CD4-positive, alpha-beta T cell treated with Interleukin-2 at 100 ng/mL for 4 hours (primary cell): ENCODE measurements around the gene PIAS1.
"Not testable (repeated sequence)": the region's sequence is repeated elsewhere in the genome, so short reads cannot be mapped to it uniquely, and the experiment has no call there.

Experiments used
- DNase-seq: peaks from one replicate; pipeline ENCODE4 v3.0.0-alpha.2; 2020; ENCODE audit warnings: low spot score

Gene PIAS1

GRCh38 chr15:68114840-68115239, 60.7 kb downstream of the PIAS1 start:
- DNase-seq, result no peak

DNA sequence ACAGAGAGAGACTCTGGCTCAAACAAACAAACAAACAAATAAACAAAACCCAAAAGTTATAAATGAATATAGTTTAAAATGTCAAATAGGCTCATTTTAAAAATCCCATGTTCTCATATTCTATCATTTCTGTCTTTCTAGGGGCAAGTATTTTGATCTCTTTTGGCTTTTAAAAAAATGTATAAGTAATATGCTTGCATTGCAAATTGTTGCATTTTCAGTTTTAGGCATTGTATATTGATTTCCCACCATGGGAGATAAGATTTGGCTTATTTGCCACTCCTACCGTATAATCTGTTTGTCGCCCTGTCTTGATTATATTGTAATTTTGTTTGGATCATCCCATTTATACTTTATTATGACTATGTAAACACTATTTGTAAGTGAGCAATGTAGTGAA, 70.6 kb downstream of the PIAS1 start:
- no peak for DNase-seq

- no peak for DNase-seq
These were observed 72.3 kb downstream of the PIAS1 start for GRCh38 chr15:68126396-68126795.

DNA sequence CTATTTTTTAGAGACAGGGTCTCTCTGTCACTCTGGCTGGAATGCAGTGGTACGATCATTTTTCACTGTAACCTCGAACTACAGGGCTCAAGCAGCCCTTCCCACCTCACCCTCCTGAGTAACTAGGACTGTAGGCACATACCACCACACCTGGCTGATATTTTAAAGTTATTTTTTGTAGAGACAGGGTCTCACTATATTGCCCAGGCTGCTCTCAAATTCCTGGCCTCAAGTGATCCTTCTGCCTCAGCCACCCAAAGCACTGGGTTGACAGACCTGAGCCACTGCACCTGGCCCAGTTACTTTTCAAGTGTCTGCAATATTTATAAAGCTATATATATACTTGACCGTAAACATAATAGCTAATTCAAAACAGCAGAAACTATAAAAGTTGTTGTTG, 75.0 kb downstream of the PIAS1 start:
- DNase-seq, result no peak

- DNase-seq, result no peak
These were observed 76.7 kb downstream of the PIAS1 start for GRCh38 chr15:68130851-68131250.

GRCh38 chr15:68137096-68137495, 83.0 kb downstream of the PIAS1 start:
- no peak for DNase-seq

GRCh38 chr15:68143129-68143528, 89.0 kb downstream of the PIAS1 start:
- no peak for DNase-seq

- no peak for DNase-seq
These were observed 89.7 kb downstream of the PIAS1 start for GRCh38 chr15:68143785-68144184.

GRCh38 chr15:68145706-68146105, 91.6 kb downstream of the PIAS1 start:
- DNase-seq, result no peak

- no peak for DNase-seq
These were observed 93.9 kb downstream of the PIAS1 start for GRCh38 chr15:68148039-68148438.

DNA sequence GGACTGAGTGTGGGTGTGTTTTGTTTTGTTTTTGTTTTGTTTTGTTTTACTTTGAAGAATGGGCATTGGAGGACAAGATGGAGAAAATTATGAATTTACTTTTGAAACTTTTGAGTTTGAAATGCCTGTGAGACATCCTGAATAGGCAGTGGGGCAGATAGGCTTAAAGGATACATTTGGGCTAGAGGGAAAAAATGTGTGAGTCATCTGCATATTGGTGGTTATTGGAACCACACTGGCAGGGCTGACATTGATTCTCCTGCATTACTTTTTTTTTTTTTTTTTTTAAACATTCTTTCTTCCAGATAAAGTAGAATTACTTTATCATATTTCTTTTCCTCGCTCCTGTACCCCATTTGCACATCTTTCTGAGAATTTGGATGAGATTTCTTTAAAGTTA, 94.9 kb downstream of the PIAS1 start:
- no peak for DNase-seq

DNA sequence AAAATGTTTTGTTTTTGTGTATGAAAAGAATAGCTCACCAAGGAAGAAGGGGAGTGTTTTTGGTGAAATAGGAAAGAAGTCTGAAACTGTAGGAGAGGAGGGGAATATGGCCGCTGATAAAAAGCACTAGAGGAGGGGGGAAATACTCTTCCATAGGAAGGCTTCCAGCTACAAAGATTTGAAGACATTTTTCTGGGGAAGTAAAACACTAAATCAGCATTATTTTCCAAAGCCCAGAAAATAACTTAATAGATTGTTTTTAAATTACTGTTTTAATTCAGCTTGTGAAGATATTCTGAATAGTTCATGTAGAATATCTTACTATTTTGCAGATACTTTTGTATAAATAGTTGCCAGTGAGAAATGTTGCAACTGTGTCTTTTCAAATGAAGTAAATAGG, 96.1 kb downstream of the PIAS1 start:
- DNase-seq, result no peak

DNA sequence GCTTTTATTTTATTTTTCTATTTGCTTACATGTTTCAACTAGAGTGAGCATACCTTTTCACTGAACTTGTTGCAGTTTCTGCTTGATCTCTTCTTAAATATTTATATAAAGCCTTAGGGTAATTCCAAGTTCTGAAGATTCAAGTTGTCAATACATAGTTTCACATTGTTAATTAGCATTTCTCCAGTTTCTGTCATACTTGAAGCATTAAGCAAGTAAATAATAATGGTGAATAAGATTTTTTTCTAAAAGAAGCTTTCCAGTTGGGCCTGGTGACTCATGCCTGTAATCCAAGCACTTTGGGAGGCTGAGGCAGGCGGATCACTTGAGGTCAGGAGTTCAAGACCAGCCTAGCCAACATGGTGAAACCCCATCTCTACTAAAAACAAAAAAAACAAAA, 97.2 kb downstream of the PIAS1 start:
- no peak for DNase-seq

- no peak for DNase-seq
These were observed 98.2 kb downstream of the PIAS1 start for GRCh38 chr15:68152342-68152741.

DNA sequence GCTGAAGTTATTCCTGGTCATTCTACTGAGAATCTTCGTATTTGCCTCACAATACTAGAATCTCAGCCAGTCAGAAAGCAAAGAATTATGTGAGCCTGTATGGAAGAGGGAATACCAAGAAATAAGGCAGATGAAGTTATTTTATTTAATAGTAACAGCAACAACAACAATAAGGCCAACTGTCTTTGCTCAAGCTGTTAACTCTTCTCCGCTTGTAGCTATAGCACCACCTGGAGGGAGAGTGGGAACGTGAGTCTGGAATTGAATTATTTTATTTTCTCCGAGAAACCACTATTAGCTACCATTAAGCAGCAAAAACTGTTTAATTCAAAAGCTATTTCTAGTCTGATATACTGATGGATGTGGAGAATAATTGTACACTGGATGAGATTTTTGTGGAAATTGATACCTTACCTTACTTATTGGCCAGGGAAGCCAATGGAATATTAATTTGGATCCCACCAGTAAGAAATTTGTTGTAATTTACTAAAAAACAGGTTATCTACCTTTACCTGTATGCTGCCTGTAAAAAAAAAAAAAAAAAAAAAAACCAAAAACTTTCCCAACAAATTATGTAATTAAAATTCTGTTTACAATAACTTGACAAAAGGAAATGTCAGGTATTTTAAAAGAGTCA, 100.9 kb downstream of the PIAS1 start:
- DNase-seq, result peak; percentile 32

- no peak for DNase-seq
These were observed 103.0 kb downstream of the PIAS1 start for GRCh38 chr15:68157074-68157473.

DNA sequence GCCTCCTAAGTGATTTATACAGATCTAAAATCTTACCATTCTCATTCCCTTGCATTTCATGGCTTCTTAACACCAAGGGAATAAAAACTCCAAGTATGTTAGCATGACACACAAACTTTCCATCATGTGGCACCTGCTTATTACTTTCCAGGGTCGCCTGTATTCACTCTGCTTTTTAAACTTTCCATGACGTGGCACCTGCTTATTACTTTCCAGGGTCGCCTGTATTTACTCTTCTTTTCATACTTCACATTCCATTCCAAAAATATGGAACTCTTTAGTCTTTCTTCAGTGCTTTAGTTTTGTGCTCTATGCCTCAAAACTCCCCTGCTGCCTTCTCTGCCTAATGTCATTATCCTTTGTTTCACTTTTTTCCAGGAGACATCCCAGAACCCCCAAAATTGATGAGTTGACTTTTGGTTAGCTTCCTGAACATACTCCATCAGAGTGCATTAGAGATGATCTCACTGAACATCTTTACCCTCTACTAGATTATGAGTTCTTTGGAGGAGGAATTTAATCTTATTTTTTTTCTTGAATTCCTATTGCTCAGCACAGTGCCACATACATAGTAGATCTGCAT, 104.0 kb downstream of the PIAS1 start:
- DNase-seq, result no peak

DNA sequence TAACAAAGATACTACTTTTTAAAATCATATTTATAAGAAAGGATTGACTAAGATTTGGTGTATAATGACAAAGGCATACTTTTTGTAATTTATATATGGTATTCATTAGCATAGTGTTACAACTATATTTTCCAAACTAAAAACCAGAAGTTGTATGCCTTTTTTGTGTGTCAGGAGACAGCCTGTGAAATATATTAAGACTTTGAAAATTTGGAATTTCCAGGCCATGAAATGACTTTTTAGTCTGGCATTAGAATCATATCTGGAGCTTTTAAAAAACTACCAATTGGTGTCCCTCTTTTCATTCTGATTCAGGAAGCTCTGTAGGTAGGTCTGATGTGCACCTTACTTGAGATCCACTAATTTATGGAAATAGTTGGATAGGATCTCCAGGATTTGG, 109.1 kb downstream of the PIAS1 start:
- no peak for DNase-seq

DNA sequence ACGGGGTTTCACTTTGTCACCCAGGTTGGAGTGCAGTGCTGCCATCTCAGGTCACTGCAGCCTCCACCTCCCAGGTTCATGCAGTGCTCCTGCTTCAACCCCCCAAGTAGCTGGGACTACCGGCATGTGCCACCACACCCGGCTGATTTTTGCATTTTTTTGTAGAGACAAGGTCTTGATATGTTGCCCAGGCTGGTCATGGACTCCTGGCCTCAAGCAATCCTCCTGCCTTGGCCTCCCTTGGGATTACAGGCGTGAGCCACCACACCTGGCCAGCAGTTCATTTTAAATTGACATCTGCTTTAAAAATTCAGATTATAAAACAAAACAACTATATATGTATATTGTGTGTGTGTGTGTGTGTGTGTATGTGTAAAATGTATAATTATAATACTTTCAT, 112.7 kb downstream of the PIAS1 start:
- DNase-seq, result no peak

GRCh38 chr15:68172037-68172436, 117.9 kb downstream of the PIAS1 start:
- not testable (repeated sequence) for DNase-seq

DNA sequence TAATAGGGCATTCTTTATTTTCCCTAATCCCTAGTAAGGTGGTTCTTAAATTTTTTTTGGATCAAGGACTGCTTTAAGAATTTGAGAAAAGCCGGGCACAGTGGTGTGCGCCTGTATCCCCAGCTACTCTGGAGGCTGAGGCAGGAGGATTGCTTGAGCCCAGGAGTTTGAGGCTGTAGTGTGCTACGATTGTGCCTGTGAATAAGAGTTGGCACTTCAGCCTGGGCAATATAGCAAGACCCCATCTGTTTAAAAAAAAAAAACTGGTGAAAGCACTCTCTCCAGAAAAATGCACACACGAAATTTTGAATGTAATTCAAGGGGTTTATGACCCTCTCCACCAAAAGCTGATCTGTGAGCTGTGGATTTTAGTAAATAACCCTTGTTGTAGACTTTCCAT, 119.0 kb downstream of the PIAS1 start:
- no peak for DNase-seq

- no peak for DNase-seq
These were observed 121.4 kb downstream of the PIAS1 start for GRCh38 chr15:68175526-68175925.

GRCh38 chr15:68176601-68177000, 122.5 kb downstream of the PIAS1 start:
- DNase-seq, result no peak

- no peak for DNase-seq
These were observed 123.6 kb downstream of the PIAS1 start for GRCh38 chr15:68177742-68178141.
